SK-N-SH (cell line): ENCODE data around the gene CEACAM3. TPM values are rescaled to one million over a fixed set of nuclear protein-coding genes. Genes with fewer than 3 reads are reported as not detected.

Experiments
- CTCF ChIA-PET: fragments of 300-600, 350-600 bp; formaldehyde crosslinking; extraction: SDS; loops from one replicate; lab custom pipeline; 2021; lab: Yijun Ruan, JAX
- POLR2A ChIA-PET: fragments of 350-600 bp; sonication (Branson Sonifier 250); formaldehyde crosslinking; extraction: SDS; loops from one replicate; lab custom pipeline; 2020; ENCODE audit warnings: antibody characterized with exemption, inconsistent platforms; lab: Yijun Ruan, JAX
- DNase-seq: peaks from one replicate; pipeline ENCODE4 v3.0.0; 2012
- H2AFZ ChIP-seq: fragments of 200-600 bp; sonication (generic); 2 replicates; pipeline ENCODE4 v1.8.1; 2016; ENCODE audit warnings: antibody characterized with exemption, mild to moderate bottlenecking, low read depth
- H3F3A ChIP-seq: fragments of 200-600 bp; sonication (generic); replicated peaks from 2 replicates; pipeline ENCODE3; 2016; ENCODE audit warnings: antibody characterized with exemption, mild to moderate bottlenecking; ENCODE audit not compliant: insufficient read depth
- H3K27ac ChIP-seq, 2 experiments: fragments of 200-500 bp in 1 of 2; fragments of 200-600 bp in 1 of 2; sonication (Bioruptor generic) in 1 of 2; sonication (generic), shearing (Covaris generic) in 1 of 2; 2 replicates each; pipeline versions ENCODE4 v1.5.1 to v1.6.1; 2014 to 2016; ENCODE audit warnings: low read depth in 2 of 2, inconsistent platforms in 1 of 2, low read length in 1 of 2, mild to moderate bottlenecking in 1 of 2, mixed read lengths in 1 of 2
- H3K27me3 ChIP-seq: fragments of 200-600 bp; sonication (generic), shearing (Covaris generic); 2 replicates; pipeline ENCODE4 v1.6.1; 2016; ENCODE audit warnings: mixed run types; ENCODE audit not compliant: insufficient read depth
- H3K36me3 ChIP-seq, 2 experiments: fragments of 200-500 bp in 1 of 2; fragments of 200-600 bp in 1 of 2; sonication (Bioruptor generic) in 1 of 2; sonication (generic) in 1 of 2; replicated peaks in 1 of 2; 2 replicates each; pipeline versions ENCODE3 to v1.5.1; 2014 to 2016; ENCODE audit warnings: low read length in 1 of 2, mild to moderate bottlenecking in 1 of 2; ENCODE audit not compliant: insufficient read depth in 2 of 2, control insufficient read depth in 1 of 2
- H3K4me1 ChIP-seq, 2 experiments: fragments of 200-500 bp in 1 of 2; fragments of 200-600 bp in 1 of 2; sonication (Bioruptor generic) in 1 of 2; sonication (generic), shearing (Covaris generic) in 1 of 2; 2 replicates each; pipeline versions ENCODE4 v1.5.1 to v1.6.1; 2014 to 2016; ENCODE audit warnings: low read depth in 1 of 2, low read length in 1 of 2, mixed run types in 1 of 2; ENCODE audit not compliant: insufficient read depth in 2 of 2, control insufficient read depth in 1 of 2
- H3K4me2 ChIP-seq: fragments of 200-600 bp; sonication (generic), shearing (Covaris generic); 2 replicates; pipeline ENCODE4 v1.6.1; 2017; ENCODE audit warnings: mixed run types
- H3K4me3 ChIP-seq, 2 experiments: fragments of 200-500 bp in 1 of 2; fragments of 200-600 bp in 1 of 2; sonication (Bioruptor generic) in 1 of 2; sonication (generic), shearing (Covaris generic) in 1 of 2; 2 replicates each; pipeline versions ENCODE4 v1.5.1 to v1.8.1; 2014 to 2016; ENCODE audit warnings: low read depth in 2 of 2, inconsistent platforms in 1 of 2, low read length in 1 of 2, mild to moderate bottlenecking in 1 of 2, mixed read lengths in 1 of 2, moderate library complexity in 1 of 2
- H3K79me2 ChIP-seq: fragments of 200-600 bp; sonication (generic); 2 replicates; pipeline ENCODE4 v1.8.1; 2017; ENCODE audit warnings: mild to moderate bottlenecking; ENCODE audit not compliant: insufficient read depth
- H3K9ac ChIP-seq: fragments of 200-600 bp; sonication (generic); 2 replicates; pipeline ENCODE4 v1.6.1; 2017; ENCODE audit warnings: mixed run types
- H3K9me2 ChIP-seq: fragments of 200-600 bp; sonication (generic); 2 replicates; pipeline ENCODE4 v1.6.1; 2017; ENCODE audit warnings: mixed run types
- H3K9me3 ChIP-seq: fragments of 200-600 bp; sonication (generic); 2 replicates; pipeline ENCODE4 v1.6.1; 2017; ENCODE audit warnings: mixed run types, mild to moderate bottlenecking, moderate library complexity
- H4K20me1 ChIP-seq: fragments of 200-600 bp; sonication (generic); 2 replicates; pipeline ENCODE4 v1.6.1; 2017; ENCODE audit warnings: mild to moderate bottlenecking, mixed run types; ENCODE audit not compliant: insufficient read depth
- EP300 ChIP-seq, 2 experiments: IDR thresholded peaks; 2 replicates each; pipeline versions ENCODE4 v1.4.0 to v1.6.1; 2012; ENCODE audit warnings: borderline replicate concordance in 1 of 2, low read depth in 1 of 2, low read length in 1 of 2
- FOSL2 ChIP-seq: IDR thresholded peaks from 2 replicates; pipeline ENCODE4 v1.4.0; 2012; ENCODE audit warnings: low read depth, mild to moderate bottlenecking, moderate library complexity, borderline replicate concordance
- JUND ChIP-seq: IDR thresholded peaks from 2 replicates; pipeline ENCODE4 v1.4.0; 2012
- NFIC ChIP-seq: IDR thresholded peaks from 2 replicates; pipeline ENCODE4 v1.4.0; 2012; ENCODE audit warnings: borderline replicate concordance
- POLR2AphosphoS5 ChIP-seq: IDR thresholded peaks from 2 replicates; pipeline ENCODE4 v1.6.1; 2012; ENCODE audit warnings: low read depth, low read length
- RCOR1 ChIP-seq: fragments of 150-350 bp; IDR thresholded peaks from 2 replicates; pipeline ENCODE4 v1.6.1; 2017; ENCODE audit warnings: antibody characterized with exemption, low read length
- SIN3A ChIP-seq: IDR thresholded peaks from 2 replicates; pipeline ENCODE4 v1.6.1; 2012; ENCODE audit warnings: low read depth, mild to moderate bottlenecking, low read length, moderate library complexity, borderline replicate concordance
- SMC3 ChIP-seq: IDR thresholded peaks from 2 replicates; pipeline ENCODE4 v1.6.1; 2012; ENCODE audit warnings: low read depth, low read length, improper control_type of control experiment
- USF1 ChIP-seq: IDR thresholded peaks from 2 replicates; pipeline ENCODE4 v1.4.0; 2012; ENCODE audit warnings: low read depth, borderline replicate concordance
- USF2 ChIP-seq: fragments of 150-350 bp; IDR thresholded peaks from 2 replicates; pipeline ENCODE4 v1.6.1; 2017; ENCODE audit warnings: antibody characterized with exemption, low read length, low read depth, borderline replicate concordance
- ZBTB33 ChIP-seq: IDR thresholded peaks from 2 replicates; pipeline ENCODE4 v1.4.0; 2012; ENCODE audit warnings: low read depth, borderline replicate concordance
- WGBS: methylation state at CpG from one replicate; pipeline ENCODE4 v1.1.6; 2017; ENCODE audit warnings: low lambda C conversion rate; 5-methylcytosine and 5-hydroxymethylcytosine counted together
- polyA plus RNA-seq, 3 experiments: library from polyadenylated mRNA; depleted of rRNA; stranded (reverse); fragments of >200 nt; gene quantifications; 2 replicates each; pipeline ENCODE4 v1.2.3, GENCODE V29; 2012
- TF ChIP-seq, protein P1 (sequence below): IDR thresholded peaks from 2 replicates; pipeline ENCODE4; 2012
- TF ChIP-seq, protein P2 (sequence below): fragments of 150-350 bp; IDR thresholded peaks from 2 replicates; pipeline ENCODE4 v1.6.1; 2016; ENCODE audit warnings: mild to moderate bottlenecking, low read depth, low read length
- TF ChIP-seq, protein P3 (sequence below): IDR thresholded peaks from 2 replicates; pipeline ENCODE4 v1.6.1; 2012; ENCODE audit warnings: mild to moderate bottlenecking, low read depth, low read length, moderate library complexity
- TF ChIP-seq, protein P4 (sequence below): IDR thresholded peaks from 2 replicates; pipeline ENCODE4 v1.4.0; 2012; ENCODE audit warnings: low read depth

Gene CEACAM3
- polyA plus RNA-seq, 1 of the 3 experiments (the other 2 are of a cell fraction) = not detected

DNA sequence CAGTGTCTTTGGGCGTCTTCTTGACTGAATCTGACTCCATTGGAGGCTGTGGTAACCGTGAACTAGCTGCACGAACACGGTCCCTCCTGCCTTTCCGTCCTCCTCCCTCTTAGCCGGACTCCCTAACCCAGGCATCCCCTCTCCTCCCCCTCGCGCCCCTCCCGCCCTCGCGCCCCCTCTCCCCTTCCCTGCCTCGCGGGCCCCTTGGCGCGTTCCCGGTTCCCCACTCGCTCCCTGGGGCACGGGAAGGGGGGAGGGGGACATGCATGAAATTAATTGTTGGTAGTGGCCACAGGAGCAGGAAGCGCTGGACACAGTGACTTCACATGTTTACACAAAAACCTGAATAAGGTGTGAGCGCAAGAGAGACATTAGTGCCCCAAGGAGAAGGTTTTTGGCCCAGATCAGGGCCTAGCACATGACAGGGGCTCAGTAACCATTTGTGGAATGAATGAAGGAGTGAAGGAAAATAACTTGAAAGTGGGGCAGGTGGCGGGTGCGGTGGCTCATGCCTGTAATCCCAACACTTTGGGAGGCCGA is 48.7 kb downstream of the CEACAM3 start:
- Histone ChIP-seq H3K36me3 (no peaks in the 10 kb centered on the region), H3K4me2 (no peak overlapping the region), H3K4me1 (no peaks in the 10 kb centered on the region), H3K27ac (no peak overlapping the region), H3K27me3 (peaks cover 22% of the 10 kb centered on the region), H3F3A (no peaks in the 10 kb centered on the region), H3K9me3 (no peaks in the 10 kb centered on the region), H3K79me2 (no peaks in the 10 kb centered on the region), H3K9ac (no peak overlapping the region), H2AFZ (no peak overlapping the region), H3K9me2 (no peaks in the 10 kb centered on the region), H3K4me3 (no peak overlapping the region), H4K20me1 (no peaks in the 10 kb centered on the region)
- WGBS = 71% methylated on average over 22 of the region's 23 CpGs
- no peak for DNase-seq
- POLR2A ChIA-PET = no interaction called here
- CTCF ChIA-PET = interaction anchor here (2.0 kb wide), 1 partner anchor 10 kb away, joined by 10 read pairs; no protein-coding TSS in a partner anchor
- TF ChIP-seq FOSL2 (no peak), RCOR1 (no peak), USF2 (no peak)
- TF ChIP-seq, protein P1, sequence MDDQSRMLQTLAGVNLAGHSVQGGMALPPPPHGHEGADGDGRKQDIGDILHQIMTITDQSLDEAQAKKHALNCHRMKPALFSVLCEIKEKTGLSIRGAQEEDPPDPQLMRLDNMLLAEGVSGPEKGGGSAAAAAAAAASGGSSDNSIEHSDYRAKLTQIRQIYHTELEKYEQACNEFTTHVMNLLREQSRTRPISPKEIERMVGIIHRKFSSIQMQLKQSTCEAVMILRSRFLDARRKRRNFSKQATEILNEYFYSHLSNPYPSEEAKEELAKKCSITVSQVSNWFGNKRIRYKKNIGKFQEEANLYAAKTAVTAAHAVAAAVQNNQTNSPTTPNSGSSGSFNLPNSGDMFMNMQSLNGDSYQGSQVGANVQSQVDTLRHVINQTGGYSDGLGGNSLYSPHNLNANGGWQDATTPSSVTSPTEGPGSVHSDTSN = no peak

DNA sequence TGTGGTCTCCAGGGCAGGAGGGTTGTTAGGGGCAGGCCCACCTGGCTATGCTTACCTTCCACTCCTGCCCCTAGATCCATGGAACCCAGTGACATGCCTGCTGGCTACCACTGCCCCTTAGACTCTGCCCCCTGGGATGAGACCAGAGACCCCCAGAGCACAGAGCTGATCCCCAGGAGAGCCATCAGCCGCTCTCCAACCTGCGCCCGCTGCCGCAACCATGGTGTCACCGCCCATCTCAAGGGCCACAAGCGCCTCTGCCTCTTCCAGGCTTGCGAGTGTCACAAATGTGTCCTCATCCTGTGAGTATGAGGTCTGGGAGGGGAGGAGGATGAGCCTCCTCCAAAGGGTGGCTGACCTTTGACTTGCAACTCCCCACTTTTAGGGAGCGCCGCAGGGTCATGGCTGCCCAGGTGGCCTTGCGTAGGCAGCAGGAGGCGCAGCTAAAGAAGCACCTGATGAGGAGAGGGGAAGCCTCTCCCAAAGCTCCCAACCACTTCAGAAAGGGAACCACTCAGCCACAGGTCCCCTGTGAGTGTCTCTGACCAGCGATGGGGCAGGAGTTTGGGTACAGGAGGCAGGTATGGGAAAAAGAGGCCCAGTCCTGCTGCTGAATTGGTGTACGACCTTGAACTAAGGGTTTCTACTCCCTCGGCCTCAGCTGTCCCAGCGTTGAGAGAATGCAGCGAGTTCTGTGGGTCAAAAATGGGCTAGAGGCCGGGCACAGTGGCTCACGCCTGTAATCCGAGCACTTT is 51.1 kb downstream of the CEACAM3 start:
- no peaks in the 10 kb centered on the region for H3K4me1 ChIP-seq
- H3K9me3 ChIP-seq = no peaks in the 10 kb centered on the region
- H3K4me3 ChIP-seq = no peak overlapping the region
- H3K9me2 ChIP-seq = no peaks in the 10 kb centered on the region
- H2AFZ ChIP-seq = no peak overlapping the region
- DNase-seq = no peak
- WGBS = 64% methylated on average over 19 of the region's 19 CpGs
- H3F3A ChIP-seq = no peaks in the 10 kb centered on the region
- H4K20me1 ChIP-seq = no peaks in the 10 kb centered on the region
- no peaks in the 10 kb centered on the region for H3K36me3 ChIP-seq
- no peak overlapping the region for H3K9ac ChIP-seq
- H3K79me2 ChIP-seq = no peaks in the 10 kb centered on the region
- H3K4me2 ChIP-seq = no peak overlapping the region
- ChIA-PET CTCF (interaction anchor here (0.9 to 1.5 kb wide), 3 partner anchors 12 to 52 kb away, joined by 3 read pairs; no protein-coding TSS in a partner anchor), POLR2A (no interaction called here)
- H3K27me3 ChIP-seq = peaks cover 39% of the 10 kb centered on the region
- no peak overlapping the region for H3K27ac ChIP-seq
- no peak for TF ChIP-seq JUND
- no peak for TF ChIP-seq POLR2AphosphoS5
- no peak for TF ChIP-seq USF1
- TF ChIP-seq, protein P2, sequence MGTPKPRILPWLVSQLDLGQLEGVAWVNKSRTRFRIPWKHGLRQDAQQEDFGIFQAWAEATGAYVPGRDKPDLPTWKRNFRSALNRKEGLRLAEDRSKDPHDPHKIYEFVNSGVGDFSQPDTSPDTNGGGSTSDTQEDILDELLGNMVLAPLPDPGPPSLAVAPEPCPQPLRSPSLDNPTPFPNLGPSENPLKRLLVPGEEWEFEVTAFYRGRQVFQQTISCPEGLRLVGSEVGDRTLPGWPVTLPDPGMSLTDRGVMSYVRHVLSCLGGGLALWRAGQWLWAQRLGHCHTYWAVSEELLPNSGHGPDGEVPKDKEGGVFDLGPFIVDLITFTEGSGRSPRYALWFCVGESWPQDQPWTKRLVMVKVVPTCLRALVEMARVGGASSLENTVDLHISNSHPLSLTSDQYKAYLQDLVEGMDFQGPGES = no peak
- TF ChIP-seq SMC3 = no peak
- TF ChIP-seq SIN3A = no peak
- no peak for TF ChIP-seq NFIC
- TF ChIP-seq, protein P3, sequence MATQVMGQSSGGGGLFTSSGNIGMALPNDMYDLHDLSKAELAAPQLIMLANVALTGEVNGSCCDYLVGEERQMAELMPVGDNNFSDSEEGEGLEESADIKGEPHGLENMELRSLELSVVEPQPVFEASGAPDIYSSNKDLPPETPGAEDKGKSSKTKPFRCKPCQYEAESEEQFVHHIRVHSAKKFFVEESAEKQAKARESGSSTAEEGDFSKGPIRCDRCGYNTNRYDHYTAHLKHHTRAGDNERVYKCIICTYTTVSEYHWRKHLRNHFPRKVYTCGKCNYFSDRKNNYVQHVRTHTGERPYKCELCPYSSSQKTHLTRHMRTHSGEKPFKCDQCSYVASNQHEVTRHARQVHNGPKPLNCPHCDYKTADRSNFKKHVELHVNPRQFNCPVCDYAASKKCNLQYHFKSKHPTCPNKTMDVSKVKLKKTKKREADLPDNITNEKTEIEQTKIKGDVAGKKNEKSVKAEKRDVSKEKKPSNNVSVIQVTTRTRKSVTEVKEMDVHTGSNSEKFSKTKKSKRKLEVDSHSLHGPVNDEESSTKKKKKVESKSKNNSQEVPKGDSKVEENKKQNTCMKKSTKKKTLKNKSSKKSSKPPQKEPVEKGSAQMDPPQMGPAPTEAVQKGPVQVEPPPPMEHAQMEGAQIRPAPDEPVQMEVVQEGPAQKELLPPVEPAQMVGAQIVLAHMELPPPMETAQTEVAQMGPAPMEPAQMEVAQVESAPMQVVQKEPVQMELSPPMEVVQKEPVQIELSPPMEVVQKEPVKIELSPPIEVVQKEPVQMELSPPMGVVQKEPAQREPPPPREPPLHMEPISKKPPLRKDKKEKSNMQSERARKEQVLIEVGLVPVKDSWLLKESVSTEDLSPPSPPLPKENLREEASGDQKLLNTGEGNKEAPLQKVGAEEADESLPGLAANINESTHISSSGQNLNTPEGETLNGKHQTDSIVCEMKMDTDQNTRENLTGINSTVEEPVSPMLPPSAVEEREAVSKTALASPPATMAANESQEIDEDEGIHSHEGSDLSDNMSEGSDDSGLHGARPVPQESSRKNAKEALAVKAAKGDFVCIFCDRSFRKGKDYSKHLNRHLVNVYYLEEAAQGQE = no peak
- no peak for TF ChIP-seq RCOR1
- TF ChIP-seq, protein P4, sequence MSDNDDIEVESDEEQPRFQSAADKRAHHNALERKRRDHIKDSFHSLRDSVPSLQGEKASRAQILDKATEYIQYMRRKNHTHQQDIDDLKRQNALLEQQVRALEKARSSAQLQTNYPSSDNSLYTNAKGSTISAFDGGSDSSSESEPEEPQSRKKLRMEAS = no peak
- no peak for TF ChIP-seq ZBTB33
- TF ChIP-seq EP300 (IDR thresholded peaks at IDR 0.05; ENCODE audit: borderline replicate concordance in 1 of 2, low read depth in 1 of 2, low read length in 1 of 2) = no peak
